HG03442 (cell line): ENCODE results near the gene CCDC148.
"Not testable (repeated sequence)": the region's sequence is repeated elsewhere in the genome, so short reads cannot be mapped to it uniquely, and the experiment has no call there.

Source experiments
- ATAC-seq: cut with Tn5 transposase; IDR thresholded peaks from one replicate; pipeline ENCODE4 v1.9.1; 2021; ENCODE audit warnings: mild to moderate bottlenecking, moderate library complexity; ENCODE audit not compliant: unreplicated experiment

CCDC148 gene

DNA sequence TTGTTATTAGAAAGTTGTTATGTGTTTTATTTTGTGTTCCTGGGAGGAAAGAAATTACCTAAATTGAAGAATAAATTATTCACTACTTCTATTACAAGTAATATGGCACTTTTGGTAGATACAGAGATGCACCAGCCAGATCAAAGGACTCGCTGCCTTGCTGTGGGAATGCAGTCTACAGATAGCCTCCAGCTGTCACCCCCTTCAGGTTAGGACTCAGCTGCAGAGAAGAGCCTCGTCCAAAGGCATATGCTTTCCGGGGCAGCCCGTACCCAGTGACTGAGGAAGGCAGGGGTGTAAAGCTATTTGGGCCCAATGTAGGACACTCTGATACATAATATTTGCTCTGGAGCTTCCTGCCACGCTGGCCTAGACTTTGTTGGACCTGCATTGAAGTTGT is 90.2 kb downstream of the CCDC148 start:
- no peak for ATAC-seq

DNA sequence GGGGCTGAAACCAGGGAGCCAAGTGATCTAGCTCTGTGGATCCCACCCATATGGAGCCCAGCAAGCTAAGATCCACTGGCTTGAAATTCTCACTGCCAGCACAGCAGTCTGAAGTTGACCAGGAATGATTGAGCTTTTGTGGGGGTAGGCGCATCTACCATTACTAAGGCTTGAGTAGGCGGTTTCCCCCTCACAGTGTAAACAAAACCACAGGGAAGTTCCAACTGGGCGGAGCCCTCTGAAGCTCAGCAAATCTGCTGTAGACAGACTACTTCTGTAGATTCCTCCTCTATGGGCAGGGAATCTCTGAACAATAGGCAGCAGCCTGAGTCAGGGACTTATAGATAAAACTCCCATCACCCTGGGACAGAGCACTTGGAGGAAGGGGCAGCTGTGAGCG is 96.7 kb downstream of the CCDC148 start:
- no peak for ATAC-seq

DNA sequence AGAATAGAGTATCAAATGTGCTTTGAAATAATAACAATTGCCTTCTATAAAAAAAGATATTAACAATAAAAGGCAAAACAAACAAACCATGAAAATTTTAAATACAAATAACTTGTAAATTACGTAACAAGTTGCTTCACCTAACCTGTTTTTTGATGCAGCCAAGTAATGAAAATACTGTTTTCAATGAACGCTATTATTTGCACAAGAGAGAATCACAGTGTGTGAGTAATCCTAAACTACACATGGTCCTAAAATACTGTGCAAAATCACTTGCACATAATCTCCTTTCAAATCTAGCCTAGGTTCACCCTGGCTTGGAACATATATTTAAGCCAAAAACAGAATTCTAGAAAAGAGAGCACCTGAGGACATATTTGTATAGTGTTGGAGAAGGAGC is 98.9 kb downstream of the CCDC148 start:
- ATAC-seq = no peak

DNA sequence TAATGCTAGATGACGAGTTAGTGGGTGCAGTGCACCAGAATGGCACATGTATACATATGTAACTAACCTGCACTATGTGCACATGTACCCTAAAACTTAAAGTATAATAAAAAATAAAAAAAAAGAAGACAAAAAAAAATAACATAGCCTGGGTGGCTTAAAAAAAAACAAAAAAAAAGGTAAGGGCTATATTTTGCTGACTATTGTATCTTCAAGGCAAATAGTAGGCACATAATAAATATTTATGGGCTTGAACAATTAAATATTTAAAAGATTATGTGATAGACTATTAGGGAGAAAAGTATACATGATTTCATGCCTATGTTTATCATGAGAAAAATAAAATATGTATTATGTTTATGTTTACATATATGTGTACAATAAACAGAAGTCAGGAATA is 99.4 kb downstream of the CCDC148 start:
- no peak for ATAC-seq

DNA sequence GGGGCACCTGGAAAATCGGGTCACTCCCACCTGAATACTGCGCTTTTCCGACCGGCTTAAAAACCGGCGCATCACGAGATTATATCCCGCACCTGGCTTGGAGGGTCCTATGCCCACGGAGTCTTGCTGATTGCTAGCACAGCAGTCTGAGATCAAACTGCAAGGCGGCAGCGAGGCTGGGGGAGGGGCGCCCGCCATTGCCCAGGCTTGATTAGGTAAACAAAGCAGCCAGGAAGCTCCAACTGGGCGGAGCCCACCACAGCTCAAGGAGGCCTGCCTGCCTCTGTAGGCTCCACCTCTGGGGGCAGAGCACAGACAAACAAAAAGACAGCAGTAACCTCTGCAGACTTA is 105.1 kb downstream of the CCDC148 start:
- not testable (repeated sequence) for ATAC-seq

DNA sequence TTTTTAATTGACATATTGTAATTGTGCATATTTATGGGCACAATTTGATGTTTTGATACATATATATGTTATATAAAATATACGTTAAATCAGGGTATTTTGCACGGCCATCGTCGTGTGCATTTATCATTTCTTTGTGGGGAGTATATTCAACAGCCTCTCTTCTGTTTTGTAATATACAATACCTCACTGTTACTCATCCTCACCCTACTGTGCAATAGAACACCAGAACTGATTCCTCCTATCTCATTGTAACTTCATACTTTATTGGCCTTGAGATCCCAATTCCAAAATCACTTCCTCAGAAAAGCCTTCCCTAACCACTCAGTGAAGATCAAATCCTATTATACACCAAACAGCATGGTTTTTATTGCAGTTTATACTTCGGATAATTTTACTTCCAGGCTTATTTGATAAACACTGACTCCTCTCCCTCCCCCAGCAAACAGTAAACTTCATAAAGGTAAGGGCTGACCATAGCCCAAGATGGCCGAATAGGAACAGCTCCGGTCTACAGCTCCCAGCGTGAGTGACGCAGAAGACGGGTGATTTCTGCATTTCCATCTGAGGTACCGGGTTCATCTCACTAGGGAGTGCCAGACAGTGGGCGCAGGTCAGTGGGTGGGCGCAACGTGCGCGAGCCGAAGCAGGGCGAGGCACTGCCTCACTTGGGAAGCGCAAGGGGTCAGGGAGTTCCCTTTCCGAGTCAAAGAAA is 105.6 kb downstream of the CCDC148 start:
- ATAC-seq = not testable (repeated sequence)

DNA sequence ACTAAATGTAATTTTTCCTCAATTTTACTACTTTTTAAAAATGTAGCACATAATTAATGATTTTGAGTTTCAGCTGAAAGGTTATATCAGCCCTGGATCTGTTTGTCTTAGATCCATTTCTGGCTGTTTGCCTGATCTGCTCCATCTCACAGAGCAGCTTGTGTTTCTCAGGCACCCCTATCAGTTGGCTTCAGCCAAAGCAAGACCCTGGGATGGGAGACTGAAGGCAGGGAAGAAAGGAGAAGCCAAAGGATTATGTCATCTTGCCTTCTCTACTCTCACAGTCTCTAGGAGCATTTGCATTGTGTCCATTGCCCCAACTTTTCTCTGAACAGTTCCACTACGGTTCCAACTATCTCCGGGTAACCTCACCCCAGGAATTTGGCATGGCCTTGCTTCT is 110.5 kb downstream of the CCDC148 start:
- ATAC-seq = no peak

DNA sequence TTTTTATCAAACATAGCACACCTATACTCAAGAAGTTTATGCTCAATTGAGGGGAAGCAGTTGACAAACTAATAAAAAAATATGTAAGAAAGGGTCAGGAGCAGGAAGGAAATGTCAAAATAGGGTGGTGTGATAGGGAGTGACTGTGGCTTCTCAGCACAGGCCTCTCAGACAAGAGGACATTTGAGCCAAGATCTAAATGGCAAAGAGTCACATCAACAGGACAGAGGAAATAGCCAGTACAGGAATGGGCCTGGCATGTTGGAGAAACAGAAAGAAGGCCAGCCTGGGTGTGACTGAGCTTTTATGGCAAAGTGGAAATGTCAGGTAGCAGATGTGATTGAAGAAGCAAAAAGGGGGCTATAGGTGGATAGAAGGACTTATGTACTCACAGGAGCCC is 117.0 kb downstream of the CCDC148 start:
- no peak for ATAC-seq

DNA sequence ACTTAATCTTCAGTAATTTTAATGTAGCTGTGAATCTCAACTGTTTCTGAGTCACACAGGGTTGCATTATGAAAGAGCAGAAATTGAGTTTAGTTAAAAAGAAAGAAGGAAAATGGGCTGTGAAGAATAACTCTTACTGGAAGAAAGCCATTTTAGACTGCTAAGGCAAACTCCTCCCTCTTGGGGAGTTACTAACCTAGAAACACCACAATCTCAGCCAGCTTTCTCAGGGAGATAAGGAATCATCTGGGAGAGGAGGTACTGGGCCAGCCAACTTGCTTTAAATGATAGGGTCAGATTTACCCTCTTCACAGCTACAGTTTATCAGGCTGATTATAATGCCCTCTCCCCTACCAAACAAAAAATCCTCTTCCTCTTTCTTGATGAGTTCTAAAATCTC is 119.5 kb downstream of the CCDC148 start:
- ATAC-seq = no peak

DNA sequence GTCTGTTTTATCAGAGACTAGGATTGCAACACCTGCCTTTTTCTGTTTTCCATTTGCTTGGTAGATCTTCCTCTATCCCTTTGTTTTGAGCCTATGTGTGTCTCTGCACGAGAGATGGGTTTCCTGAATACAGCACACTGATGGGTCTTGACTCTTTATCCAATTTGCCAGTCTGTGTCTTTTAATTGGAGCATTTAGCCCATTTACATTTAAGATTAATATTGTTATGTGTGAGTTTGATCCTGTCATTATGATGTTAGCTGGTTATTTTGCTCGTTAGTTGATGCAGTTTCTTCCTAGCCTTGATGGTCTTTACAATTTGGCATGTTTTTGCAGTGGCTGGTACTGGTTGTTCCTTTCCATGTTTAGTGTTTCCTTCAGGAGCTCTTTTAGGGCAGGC is 124.8 kb downstream of the CCDC148 start:
- not testable (repeated sequence) for ATAC-seq

DNA sequence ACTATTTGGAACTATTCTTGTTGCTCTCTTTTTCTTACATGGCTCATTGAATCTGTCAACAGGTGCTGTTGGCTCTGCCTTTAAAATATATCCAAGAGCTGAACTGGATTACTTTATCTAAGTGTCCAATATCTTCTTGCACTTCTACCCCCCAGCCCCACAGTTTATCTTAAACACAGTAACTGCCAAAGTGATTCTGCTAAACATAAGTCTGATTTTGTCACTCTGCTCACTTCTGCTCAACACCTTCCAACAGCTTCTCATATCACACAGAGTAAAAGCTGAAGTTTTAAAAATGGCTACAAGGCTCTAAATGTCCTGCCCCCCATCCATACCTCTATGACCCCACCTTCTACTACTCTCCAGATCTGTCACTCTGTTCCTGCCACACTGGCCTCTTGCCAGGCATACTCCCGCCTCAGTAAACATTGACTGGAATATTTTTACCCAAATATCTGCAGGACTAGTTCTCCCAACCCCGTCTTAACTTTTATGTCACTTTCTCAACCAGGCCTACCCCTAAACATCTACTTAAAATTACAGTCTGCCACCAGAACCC is 130.7 kb downstream of the CCDC148 start:
- no peak for ATAC-seq

DNA sequence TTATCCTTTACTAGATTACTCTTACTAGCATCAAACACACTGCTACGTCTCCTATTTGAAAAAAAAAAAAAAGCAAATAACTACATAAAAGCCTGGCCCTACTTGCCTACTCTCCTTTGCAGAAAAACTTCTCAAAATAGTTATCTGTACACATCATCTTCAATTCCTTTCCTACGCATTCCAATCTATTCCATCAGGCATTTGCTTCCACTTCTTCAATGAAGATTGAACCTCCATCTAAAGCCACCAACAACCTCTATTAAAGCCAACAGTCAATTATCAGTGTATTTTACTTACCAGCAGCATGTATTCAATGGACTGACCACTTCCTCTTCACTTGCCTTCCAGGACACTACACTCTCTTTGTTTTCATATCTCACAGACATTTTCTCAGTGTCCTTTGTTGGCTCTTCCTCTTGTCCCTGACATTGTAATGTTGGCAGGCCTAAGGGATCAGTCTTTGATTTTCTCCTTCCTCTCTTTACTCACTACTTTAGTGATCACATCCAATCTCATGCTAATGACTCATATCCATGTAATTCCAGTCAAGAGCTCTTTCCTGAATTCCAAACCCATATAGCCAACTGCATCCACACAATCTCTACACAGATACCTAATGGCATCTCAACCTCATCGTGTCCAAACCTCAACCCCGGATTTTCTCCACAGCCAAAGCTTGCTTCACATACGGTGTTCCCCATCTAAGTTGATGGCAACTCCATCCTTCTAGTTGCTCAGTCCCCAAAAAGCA is 131.3 kb downstream of the CCDC148 start:
- no peak for ATAC-seq

DNA sequence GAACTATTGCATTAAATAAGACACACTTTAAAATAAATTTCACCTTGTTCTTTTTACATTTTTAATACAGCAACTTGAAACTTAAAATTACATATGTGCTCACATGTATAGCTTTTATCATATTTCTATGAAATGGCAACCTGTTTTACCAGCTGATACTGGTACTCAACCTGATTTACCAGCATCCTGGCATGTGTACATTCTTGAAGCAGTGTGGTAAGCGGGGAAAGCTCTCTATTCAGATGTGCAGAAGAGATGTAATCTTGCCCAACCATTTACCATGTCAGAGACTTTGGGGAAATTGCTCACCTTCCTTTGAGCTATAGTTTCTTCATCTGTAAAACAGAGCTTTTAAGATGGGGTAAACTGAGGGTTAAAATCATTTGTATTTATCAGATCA is 133.2 kb downstream of the CCDC148 start:
- ATAC-seq = no peak

DNA sequence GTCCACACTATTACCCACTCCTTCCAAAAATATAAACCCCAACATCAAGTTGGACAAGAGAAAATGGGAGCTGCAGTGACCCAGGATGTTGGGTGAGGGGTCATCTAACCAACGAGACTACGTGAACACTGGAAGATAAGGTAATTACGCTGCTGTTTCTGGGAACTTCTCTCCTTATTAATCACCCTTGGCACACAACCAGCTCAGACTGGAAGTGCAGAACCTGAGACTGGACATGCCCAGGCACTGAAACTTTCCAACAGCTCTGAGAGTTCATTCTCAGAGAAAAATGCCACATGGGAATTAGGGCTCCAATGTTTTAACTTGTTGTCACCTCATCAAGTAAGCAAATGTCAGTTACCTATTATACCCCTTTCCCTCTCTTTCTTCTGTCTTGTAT is 135.3 kb downstream of the CCDC148 start:
- ATAC-seq = no peak

DNA sequence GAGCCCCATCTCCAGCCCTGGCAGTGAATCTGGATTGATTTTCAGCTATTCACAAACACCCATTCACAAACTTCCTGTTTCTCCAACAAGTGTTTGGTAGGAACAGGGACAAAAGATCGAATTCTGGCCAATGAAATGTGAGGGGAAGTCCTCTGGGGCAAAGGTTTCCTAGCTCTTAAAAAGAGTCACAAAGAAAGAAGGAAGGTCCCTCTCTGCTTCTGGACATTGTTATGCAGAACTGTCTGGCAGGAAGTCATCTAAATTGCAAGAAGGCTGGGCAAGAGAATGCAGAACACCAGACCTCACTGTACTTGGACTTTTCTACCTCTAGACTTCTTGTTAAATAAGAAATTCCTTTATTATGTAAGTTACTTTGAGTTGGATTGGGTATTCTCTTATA is 137.3 kb downstream of the CCDC148 start:
- no peak for ATAC-seq

DNA sequence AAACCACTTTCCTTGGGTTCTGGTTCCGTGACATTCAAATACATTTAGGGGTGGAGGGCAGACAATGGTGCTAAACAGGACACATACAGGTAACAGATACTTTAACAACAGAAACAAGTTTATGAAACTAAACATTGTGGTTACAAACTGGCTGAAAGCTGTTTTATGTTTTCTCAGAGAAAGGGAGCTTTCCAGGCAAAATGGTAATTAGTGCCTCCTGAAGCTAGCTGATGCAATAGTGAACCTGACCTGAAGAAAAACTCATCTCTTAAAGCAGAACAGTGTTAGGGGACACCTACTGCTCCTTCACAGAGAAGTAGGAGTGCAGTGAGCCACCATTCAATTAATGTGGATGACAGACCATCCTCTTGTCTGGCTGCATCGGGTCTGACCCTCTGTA is 138.9 kb downstream of the CCDC148 start:
- ATAC-seq = no peak

DNA sequence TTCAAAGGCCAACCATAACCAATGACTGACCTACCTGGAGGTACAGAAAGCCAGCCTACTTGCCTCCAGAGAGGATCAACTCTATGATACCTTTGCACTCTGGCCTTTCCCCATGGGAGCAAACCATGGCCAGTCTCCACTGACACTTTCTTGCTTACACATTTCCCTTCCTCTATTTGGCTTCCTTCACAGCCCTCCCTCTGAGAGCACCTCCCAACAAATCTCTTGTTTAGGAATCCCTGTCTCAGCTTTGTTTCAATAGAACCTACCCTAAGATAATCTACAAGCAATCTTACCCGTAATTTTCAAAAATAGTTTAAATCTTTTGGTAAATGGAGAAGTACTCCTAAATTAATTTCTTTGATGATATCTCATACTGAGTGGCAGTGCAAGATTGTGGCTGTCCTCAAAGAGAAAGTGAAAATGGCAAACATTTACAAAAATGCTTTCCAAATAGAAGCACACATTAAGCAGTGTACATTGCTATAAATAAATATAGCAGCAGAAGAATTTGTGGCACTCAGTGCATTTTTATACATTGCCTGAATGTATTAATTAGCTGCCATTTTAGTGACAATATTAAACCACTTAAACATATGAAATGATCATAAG is 140.6 kb downstream of the CCDC148 start:
- ATAC-seq = no peak

DNA sequence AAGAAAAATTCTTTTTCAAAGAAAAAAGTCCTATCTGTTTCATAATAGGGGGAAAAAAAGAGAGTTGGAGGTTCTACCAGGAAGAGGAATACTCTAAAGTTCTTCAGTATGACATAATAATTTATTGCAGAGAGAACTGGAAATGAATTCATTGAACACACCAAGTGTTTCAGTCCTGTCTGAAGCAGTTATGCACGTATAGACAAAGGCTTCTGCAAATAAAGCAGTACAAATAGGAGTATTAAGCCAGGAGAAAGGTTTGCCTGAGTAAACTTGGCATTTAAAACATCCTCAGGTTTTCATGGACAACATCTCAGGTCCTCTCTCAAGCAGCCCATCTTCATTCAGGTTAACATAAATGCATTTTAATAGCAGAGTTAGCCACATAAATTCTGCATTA is 141.6 kb downstream of the CCDC148 start:
- no peak for ATAC-seq

DNA sequence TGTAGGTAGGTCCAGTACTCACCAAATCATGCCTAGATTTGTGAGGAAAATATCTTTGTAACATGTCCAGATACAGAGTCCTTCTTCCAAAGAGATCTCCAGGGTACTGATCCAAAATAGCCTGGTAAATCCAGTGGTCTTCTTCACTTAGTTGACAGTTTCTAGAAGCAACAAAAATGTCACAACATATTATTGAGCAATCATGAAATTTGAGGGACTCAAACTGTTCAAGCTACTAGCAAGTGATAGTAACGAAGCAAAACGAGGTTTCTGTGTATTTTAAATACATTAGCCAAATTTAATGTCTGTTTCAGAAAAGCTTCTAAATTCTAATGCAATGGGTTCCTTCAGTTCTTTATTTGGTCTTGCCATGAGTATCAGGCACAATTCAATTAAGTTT is 142.8 kb downstream of the CCDC148 start:
- ATAC-seq = no peak

DNA sequence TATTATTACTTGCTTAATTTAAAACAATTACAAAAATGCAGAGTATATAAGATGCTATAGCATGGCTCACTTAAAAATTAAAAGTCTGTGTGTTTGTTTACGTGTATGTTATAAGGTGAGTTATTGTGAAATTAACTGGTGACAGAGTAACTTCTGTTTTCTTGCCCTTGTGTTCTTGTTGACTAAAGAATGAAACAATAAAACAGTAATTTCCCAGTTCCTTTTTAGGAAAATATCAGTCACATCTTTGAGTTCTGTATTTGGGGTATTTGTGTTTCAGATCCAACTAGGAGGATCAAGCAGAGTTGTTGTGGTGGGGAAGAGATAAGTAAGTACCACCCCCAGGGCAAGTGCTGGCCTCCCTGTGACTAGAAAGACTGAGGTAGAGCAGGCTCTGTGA is 143.6 kb downstream of the CCDC148 start:
- no peak for ATAC-seq

DNA sequence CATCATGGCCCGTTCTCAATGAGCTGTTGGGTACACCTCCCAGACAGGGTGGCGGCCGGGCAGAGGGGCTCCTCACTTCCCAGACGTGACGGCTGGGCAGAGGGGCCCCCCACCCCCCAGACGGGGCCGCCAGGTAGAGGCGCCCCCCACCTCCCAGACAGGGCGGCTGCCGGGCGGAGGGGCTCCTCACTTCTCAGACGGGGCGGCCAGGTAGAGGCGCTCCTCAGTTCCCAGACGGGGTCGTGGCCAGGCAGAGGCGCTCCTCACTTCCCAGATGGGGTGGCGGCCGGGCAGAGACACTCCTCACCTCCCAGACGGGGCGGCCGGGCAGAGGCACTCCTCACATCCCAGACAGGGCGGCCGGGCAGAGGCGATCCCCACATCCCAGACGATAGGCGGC is 146.1 kb downstream of the CCDC148 start:
- not testable (repeated sequence) for ATAC-seq

DNA sequence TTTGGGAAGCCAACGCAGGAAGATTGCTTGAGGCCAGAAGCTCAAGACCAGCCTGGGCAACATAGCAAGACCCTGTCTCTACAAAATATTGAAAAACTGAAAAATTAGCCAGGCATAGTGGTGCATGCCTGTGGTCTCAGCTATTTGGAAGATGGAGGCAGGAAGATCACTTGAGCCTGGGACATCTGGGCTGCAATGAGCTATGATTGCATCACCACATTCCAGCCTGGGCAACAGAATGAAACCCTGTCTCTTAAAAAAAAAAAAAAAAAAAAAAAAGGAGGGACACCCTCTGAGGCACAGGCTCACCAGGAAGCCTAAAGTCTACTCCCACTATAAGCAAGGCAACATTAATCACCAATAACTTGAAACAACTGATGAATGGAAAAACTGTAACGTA is 151.1 kb downstream of the CCDC148 start:
- no peak for ATAC-seq
